GM20431 (cell line): ENCODE measurements around the gene RAPGEF5.

Source experiments
- in situ Hi-C: fragments of 300-500 bp; cut with MseI, MboI; formaldehyde crosslinking; loops from one replicate; pipeline ENCODE4 v1.15.0; 2020; ENCODE audit warnings: low sequenced_read_pairs; ENCODE audit not compliant: unreplicated experiment

RAPGEF5 gene

GRCh38 chr7:22278660-22279059 lies 78.3 kb downstream of the RAPGEF5 start:
- in situ Hi-C loops: no loop called here

- in situ Hi-C loops: no loop called here
Observed at GRCh38 chr7:22277375-22277774, 79.6 kb downstream of the RAPGEF5 start.

- in situ Hi-C loops: no loop called here
Observed at GRCh38 chr7:22275661-22276060, 81.3 kb downstream of the RAPGEF5 start.

GRCh38 chr7:22271311-22271710 lies 85.6 kb downstream of the RAPGEF5 start:
- in situ Hi-C loops: no loop called here

GRCh38 chr7:22270371-22270770 lies 86.6 kb downstream of the RAPGEF5 start:
- in situ Hi-C loops: no loop called here

- in situ Hi-C loops: no loop called here
Observed at GRCh38 chr7:22269963-22270362, 87.0 kb downstream of the RAPGEF5 start.

- in situ Hi-C loops: no loop called here
Observed at GRCh38 chr7:22268884-22269421, 88.0 kb downstream of the RAPGEF5 start.

GRCh38 chr7:22267930-22268615 lies 88.9 kb downstream of the RAPGEF5 start:
- in situ Hi-C loops: no loop called here

- in situ Hi-C loops: no loop called here
Observed at GRCh38 chr7:22262538-22262937, 94.4 kb downstream of the RAPGEF5 start.

GRCh38 chr7:22256541-22257096 lies 100.3 kb downstream of the RAPGEF5 start:
- in situ Hi-C loops: no loop called here

GRCh38 chr7:22255834-22256233 lies 101.1 kb downstream of the RAPGEF5 start:
- in situ Hi-C loops: no loop called here

- in situ Hi-C loops: no loop called here
Observed at GRCh38 chr7:22255342-22255741, 101.6 kb downstream of the RAPGEF5 start.

- in situ Hi-C loops: no loop called here
Observed at GRCh38 chr7:22252936-22253536, 103.9 kb downstream of the RAPGEF5 start.

- in situ Hi-C loops: no loop called here
Observed at GRCh38 chr7:22252016-22252415, 104.9 kb downstream of the RAPGEF5 start.

GRCh38 chr7:22251281-22251680 lies 105.7 kb downstream of the RAPGEF5 start:
- in situ Hi-C loops: no loop called here

- in situ Hi-C loops: no loop called here
Observed at GRCh38 chr7:22250390-22250789, 106.6 kb downstream of the RAPGEF5 start.

- in situ Hi-C loops: no loop called here
Observed at GRCh38 chr7:22248111-22248809, 108.7 kb downstream of the RAPGEF5 start.

- in situ Hi-C loops: no loop called here
Observed at GRCh38 chr7:22241805-22242390, 115.1 kb downstream of the RAPGEF5 start.

- in situ Hi-C loops: no loop called here
Observed at GRCh38 chr7:22240904-22241571, 115.9 kb downstream of the RAPGEF5 start.
